Activated CD4-positive, alpha-beta T cell treated with anti-CD3 and anti-CD28 coated beads for 48 hours (primary cell): ENCODE results near the gene VSTM1.
A peak's percentile ranks its signal among the peaks of the same experiment; 100 is the strongest.
"Not testable (repeated sequence)": the region's sequence is repeated elsewhere in the genome, so short reads cannot be mapped to it uniquely, and the experiment has no call there.

ENCODE experiments used
- DNase-seq: peaks from one replicate; pipeline ENCODE4 v3.0.0-alpha.2; 2020

The VSTM1 gene

GRCh38 chr19:54069470-54069869 lies 5.8 kb upstream of the VSTM1 start:
- DNase-seq, result no peak

DNA sequence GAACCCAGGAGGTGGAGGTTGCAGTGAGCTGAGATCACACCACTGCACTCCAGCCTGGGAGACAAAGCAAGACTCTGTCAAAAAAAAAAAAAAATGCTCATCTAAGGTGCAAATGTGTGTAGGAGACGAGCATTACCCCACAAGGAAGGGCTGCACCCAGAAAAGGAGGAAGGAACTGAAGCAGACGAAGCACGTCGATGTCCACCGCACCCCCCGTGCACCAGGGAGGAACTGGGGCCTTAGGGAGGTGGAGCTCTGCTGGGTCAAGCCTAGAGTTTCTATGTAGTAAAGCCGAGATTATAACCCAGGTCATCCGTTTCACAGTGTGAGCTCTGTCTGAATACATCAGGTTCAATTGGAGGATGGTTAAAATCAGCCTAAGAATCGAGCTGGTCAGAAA lies 1.1 kb downstream of the VSTM1 start:
- no peak for DNase-seq

- no peak for DNase-seq
Observed at GRCh38 chr19:54047616-54048015, 16.1 kb downstream of the VSTM1 start.

GRCh38 chr19:54045771-54046170 lies 17.9 kb downstream of the VSTM1 start:
- no peak for DNase-seq

- no peak for DNase-seq
Observed at GRCh38 chr19:54042989-54043388, 20.7 kb downstream of the VSTM1 start.

- no peak for DNase-seq
Observed at GRCh38 chr19:54041969-54042606, 21.6 kb downstream of the VSTM1 start.

DNA sequence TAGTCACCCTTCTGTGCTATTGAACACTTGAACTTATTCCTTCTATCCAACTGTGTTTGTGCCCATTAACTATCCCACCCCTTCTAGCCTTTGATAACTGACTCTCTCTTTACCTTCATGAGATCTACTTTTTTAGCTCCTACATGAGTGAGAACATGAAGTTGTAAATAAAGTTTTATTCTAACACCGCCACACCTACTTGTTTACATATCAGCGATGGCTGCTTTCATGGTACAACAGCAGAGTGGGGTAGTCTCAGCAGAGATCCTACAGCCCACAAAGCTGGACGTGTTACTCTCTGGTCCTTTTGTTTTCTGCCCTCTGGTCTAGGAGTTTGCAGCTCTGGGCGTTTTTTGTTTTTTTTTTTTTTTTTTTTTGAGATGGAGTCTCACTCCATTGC lies 23.7 kb downstream of the VSTM1 start:
- DNase-seq, result no peak

DNA sequence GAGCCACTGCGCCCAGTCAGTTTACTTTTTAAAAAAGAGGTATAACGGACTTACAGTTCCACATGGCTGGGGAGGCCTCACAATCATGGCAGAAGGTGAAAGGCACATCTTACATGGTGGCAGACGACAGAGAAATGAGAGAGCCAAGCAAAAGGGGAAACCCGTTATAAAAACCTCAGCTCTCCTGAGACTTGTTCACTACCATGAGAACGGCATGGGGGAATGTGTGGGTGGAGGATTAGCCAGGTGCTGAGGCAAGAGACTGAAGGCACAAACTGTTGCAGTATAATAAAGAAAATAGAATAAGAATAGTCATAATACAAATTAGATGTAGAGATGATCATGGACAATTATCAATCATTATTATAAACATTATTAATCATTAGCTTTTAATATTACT lies 27.2 kb downstream of the VSTM1 start:
- not testable (repeated sequence) for DNase-seq

GRCh38 chr19:54035215-54036178 lies 28.2 kb downstream of the VSTM1 start:
- no peak for DNase-seq

DNA sequence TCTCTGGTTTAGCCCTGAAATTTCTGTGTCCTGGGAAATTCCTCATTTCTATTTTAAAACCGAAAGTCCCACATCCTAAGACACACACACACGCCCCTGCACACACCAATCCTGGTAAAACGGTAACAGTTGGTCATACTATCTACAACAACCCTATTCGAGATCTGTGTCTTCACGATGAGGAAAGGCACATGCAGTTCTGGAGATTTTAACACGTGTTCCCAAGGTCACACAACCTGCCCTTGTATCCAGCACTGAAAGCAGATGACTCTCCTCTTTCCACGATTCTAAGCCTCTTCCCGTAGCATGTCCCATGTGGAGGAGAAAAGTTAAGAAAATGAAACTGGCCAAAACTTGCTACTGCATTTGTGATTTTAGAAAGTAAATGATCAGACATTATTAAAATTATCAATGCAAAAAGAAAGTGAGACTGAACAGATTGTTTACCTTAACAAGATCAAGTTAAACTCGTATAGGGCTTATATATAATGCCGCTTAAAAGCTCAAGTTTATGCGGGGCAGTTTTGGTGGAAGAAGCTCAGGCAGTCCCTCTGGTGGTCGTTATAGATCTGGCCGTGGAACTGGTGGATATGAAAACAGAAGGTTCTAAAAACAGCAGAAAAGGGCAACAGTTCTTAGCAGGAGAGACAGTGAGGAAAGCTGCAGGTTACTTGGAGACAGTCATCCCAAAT lies 32.7 kb downstream of the VSTM1 start:
- DNase-seq, result no peak

DNA sequence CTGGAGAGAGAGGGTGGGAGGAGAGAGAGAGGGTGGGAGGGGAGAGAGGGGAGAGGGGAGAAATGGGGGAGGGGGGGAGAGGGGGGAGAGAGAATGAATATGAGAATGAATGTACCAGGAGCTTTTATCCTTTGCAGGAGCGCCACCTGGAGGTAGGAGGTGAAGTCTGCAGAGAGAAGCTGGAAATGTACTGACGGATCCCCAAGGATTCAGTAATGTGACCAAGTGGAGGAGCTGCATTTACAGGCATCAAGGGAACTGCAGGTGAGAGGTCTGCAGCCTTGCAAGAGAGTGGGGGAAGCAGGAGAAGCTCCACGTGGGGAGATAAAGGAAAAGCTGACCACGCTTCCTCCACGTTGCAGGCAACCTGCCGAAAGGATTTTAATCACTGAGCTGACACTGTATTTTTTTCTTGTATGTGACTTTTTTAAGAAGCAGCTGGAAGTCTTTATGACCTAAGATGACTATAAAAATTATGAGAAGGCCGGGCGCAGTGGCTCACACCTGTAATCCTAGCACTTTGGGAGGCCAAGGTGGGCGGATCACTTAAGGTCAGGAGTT lies 33.7 kb downstream of the VSTM1 start:
- peak; percentile 71 for DNase-seq

DNA sequence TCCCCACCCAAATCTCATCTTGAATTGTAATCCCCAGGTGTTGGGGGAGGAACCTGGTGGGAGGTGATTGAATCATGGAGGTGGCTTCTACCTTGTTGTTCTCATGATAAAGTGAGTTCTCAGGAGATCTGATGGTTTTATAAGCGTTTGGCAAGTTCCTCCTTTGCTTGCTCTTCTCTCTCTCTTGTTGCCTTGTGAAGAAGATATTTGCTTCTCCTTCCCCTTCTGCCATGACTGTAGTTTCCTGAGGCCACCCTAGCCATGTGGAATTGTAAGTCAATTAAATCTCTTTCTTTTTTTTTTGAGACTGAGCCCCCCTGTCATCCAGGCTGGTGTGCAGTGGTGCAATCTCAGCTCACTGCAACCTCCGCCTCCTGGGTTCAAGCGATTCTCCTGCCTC lies 34.4 kb downstream of the VSTM1 start:
- no peak for DNase-seq

- no peak for DNase-seq
Observed at GRCh38 chr19:54026656-54027055, 37.0 kb downstream of the VSTM1 start.

- DNase-seq, result no peak
Observed at GRCh38 chr19:54024660-54025059, 39.0 kb downstream of the VSTM1 start.

GRCh38 chr19:54023191-54023590 lies 40.5 kb downstream of the VSTM1 start:
- no peak for DNase-seq

DNA sequence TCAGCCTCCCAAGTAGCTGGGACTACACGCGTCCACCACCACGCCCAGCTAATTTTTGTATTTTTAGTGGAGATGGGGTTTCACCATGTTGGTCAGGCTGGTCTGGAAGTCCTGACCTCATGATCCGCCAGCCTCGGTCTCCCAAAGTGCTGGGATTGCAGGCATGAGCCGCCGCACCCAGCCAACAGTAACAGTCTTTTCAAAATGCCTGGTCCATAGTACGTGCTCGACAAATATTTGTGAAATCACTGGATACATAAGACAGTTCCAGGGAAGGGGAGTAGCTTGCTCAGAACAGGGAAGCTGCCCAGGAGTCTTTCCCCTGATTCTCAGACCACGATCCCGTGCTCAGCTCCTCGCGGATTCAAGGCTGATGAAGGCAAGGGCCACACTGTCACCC lies 41.8 kb downstream of the VSTM1 start:
- DNase-seq, result no peak

- DNase-seq, result no peak
Observed at GRCh38 chr19:54021363-54021762, 42.3 kb downstream of the VSTM1 start.

GRCh38 chr19:54017261-54017660 lies 46.4 kb downstream of the VSTM1 start:
- no peak for DNase-seq

- DNase-seq, result no peak
Observed at GRCh38 chr19:54014920-54015560, 48.7 kb downstream of the VSTM1 start.

GRCh38 chr19:54013866-54014265 lies 49.8 kb downstream of the VSTM1 start:
- DNase-seq, result no peak

DNA sequence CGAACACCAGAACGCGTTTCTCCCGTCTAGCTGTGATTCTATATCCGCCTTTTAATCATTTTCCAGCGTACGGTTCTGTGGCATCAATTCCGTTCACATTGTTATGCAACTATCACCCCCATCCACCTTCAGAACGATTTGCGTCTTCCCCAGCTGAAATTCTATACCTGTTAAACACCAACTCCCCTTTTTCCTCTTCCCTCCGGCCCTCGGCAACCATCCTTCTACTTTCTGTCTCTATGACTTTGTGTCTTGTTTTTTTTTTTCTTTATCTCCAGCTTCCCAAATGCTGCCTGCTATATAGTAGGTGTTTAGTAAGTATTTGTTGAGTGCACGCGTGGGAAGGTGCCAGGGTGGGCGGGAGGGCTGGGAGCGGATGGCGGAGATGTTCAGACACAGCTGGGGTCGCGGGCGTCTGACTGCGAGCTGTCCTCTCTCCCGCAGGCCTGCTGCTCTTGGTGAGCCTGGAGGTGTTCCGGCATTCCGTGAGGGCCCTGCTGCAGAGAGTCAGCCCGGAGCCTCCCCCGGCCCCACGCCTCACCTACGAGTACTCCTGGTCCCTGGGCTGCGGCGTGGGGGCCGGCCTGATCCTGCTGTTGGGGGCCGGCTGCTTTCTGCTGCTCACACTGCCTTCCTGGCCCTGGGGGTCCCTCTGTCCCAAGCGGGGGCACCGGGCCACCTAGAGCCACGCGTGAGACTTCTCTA lies 52.0 kb downstream of the VSTM1 start:
- DNase-seq, result no peak

GRCh38 chr19:54010474-54010873 lies 53.2 kb downstream of the VSTM1 start:
- DNase-seq, result no peak
